ENCODE data around the gene CST5. TPM values are rescaled to one million over a fixed set of nuclear protein-coding genes. Genes with fewer than 3 reads are reported as not detected.
"Not testable (repeated sequence)": the region's sequence is repeated elsewhere in the genome, so short reads cannot be mapped to it uniquely, and the experiment has no call there.

Gene CST5
- total RNA-seq, 1 donor from 2014 or later: not detected

GRCh38 chr20:23835716-23836115 lies 43.8 kb downstream of the CST5 start:
- TF ChIP-seq, protein P1, sequence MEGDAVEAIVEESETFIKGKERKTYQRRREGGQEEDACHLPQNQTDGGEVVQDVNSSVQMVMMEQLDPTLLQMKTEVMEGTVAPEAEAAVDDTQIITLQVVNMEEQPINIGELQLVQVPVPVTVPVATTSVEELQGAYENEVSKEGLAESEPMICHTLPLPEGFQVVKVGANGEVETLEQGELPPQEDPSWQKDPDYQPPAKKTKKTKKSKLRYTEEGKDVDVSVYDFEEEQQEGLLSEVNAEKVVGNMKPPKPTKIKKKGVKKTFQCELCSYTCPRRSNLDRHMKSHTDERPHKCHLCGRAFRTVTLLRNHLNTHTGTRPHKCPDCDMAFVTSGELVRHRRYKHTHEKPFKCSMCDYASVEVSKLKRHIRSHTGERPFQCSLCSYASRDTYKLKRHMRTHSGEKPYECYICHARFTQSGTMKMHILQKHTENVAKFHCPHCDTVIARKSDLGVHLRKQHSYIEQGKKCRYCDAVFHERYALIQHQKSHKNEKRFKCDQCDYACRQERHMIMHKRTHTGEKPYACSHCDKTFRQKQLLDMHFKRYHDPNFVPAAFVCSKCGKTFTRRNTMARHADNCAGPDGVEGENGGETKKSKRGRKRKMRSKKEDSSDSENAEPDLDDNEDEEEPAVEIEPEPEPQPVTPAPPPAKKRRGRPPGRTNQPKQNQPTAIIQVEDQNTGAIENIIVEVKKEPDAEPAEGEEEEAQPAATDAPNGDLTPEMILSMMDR (IDR thresholded peaks at IDR 0.05): no peak
- Histone ChIP-seq H3K9me3 (no peaks in the 10 kb centered on the region), H3K27me3 (ENCODE audit: low read depth) (no peaks in the 10 kb centered on the region), H3K27ac (no peak overlapping the region), H3K36me3 (no peaks in the 10 kb centered on the region), H3K4me1 (no peaks in the 10 kb centered on the region), H3K4me3 (no peak overlapping the region)
- ATAC-seq (no peak), DNase-seq (no peak)
- intact Hi-C loops (cut with DNase I): no loop called here

DNA sequence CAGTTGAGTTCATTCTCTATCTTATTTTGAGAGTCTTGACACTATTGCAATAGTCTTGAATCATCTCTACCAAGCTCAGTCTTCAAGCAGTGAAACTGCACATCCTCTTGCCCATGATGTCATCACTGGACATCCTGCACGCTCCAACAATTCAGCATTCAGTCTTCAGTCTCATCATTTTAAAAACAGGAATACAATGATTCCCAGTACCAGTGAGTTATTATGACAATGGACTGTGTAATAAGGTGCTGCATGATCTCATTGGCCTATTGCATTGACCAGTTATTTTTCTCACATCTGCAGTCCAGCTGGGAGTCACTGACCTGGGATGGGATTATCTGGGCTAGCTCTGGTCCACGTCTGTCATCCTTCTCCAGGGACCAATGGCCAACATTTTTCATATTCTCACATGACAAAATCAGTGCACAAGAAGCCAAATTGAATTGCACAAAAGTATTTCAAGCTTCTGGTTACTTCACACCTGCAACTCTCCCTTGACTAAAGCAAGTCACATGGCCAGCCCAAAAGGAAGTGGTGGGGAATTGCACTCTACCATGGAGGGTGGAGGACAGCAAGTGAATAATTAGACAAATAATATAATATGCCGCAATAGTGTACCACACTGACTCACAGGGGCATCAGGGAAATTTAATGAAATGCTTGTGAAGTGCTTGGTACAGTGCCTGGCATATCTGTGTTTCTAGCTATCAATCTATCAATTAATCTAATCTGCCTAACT lies 46.6 kb downstream of the CST5 start:
- no peaks in the 10 kb centered on the region for H3K36me3 ChIP-seq
- TF ChIP-seq, protein P1 (IDR thresholded peaks at IDR 0.05): no peak
- no peak overlapping the region for H3K27ac ChIP-seq
- no peaks in the 10 kb centered on the region for H3K4me1 ChIP-seq
- ATAC-seq: no peak
- no peaks in the 10 kb centered on the region for H3K27me3 ChIP-seq (ENCODE audit: low read depth)
- no peak for DNase-seq
- H3K4me3 ChIP-seq: no peak overlapping the region
- no peaks in the 10 kb centered on the region for H3K9me3 ChIP-seq
- intact Hi-C loops (cut with DNase I): no loop called here

- ATAC-seq; DNase-seq; intact Hi-C loops (cut with DNase I): not testable (repeated sequence)
Measured at GRCh38 chr20:23831961-23832360, 47.6 kb downstream of the CST5 start.

GRCh38 chr20:23826541-23827021 lies 53.0 kb downstream of the CST5 start, which contains the start of gene CST2:
Gene CST2, minus strand, starts transcription at chr20:23826729. Its CDS starts 69 bp downstream, at chr20:23826660.
- DNase-seq: no peak
- H3K9me3 ChIP-seq: no peaks in the 10 kb centered on the region
- no peaks in the 10 kb centered on the region for H3K27me3 ChIP-seq (ENCODE audit: low read depth)
- TF ChIP-seq, protein P1 (IDR thresholded peaks at IDR 0.05): no peak
- H3K4me3 ChIP-seq: no peak within 1 kb of the TSS
- intact Hi-C loops (cut with DNase I): no loop called here
- no peak within 1 kb of the TSS for H3K27ac ChIP-seq
- no peak for ATAC-seq
- H3K36me3 ChIP-seq: no peaks in the 10 kb centered on the region
- no peaks in the 10 kb centered on the region for H3K4me1 ChIP-seq

More at GRCh38 chr20:23831961-23832360, 47.6 kb downstream of the CST5 start:
- not testable (repeated sequence) for H3K27ac ChIP-seq; H3K36me3 ChIP-seq; H3K9me3 ChIP-seq; H3K4me1 ChIP-seq; H3K4me3 ChIP-seq; H3K27me3 ChIP-seq (ENCODE audit: low read depth)

Other genes with a start within 250 kb of the CST5 start
- 727 TPM for gene CST3, start 241.8 kb downstream of the CST5 start, total RNA-seq
- not detected for gene CST4, start 190.7 kb downstream of the CST5 start, total RNA-seq
- not detected for gene CST1, start 128.8 kb downstream of the CST5 start, total RNA-seq
- gene CST2, start 53.0 kb downstream of the CST5 start, total RNA-seq: not detected
- gene GGTLC1, start 109.0 kb upstream of the CST5 start, total RNA-seq: 57.2 TPM

Measured in lower lobe of right lung (tissue), 2 donors.